GM12891 (cell line): ENCODE data around the gene LGI4.

Experiments
- DNase-seq: peaks from one replicate; pipeline ENCODE4 v3.0.0; 2011; ENCODE audit warnings: low spot score; ENCODE audit not compliant: insufficient read length
- FAIRE-seq: peaks from 2 replicates; lab custom pipeline; 2011; peaks lifted over from hg19 to GRCh38; lab: Jason Lieb, UNC
- PAX5 ChIP-seq: IDR thresholded peaks from 2 replicates; pipeline ENCODE4 v1.6.1; 2011; ENCODE audit warnings: low read length, moderate library complexity, mild to moderate bottlenecking; ENCODE audit not compliant: insufficient read depth, severe bottlenecking
- POLR2A ChIP-seq: IDR thresholded peaks from 2 replicates; pipeline ENCODE4 v1.6.1; 2011; ENCODE audit warnings: low read depth, low read length, control low read depth
- POLR2AphosphoS5 ChIP-seq: IDR thresholded peaks from 2 replicates; pipeline ENCODE4 v1.6.1; 2011; ENCODE audit warnings: low read depth, low read length, control low read depth
- POU2F2 ChIP-seq: IDR thresholded peaks from 2 replicates; pipeline ENCODE4 v1.6.1; 2011; ENCODE audit warnings: low read depth, mild to moderate bottlenecking, control low read depth, low read length, moderate library complexity
- SPI1 ChIP-seq: IDR thresholded peaks from 2 replicates; pipeline ENCODE4 v1.6.1; 2011; ENCODE audit warnings: low read depth, low read length, control low read depth
- TAF1 ChIP-seq: IDR thresholded peaks from 2 replicates; pipeline ENCODE4 v1.6.1; 2011; ENCODE audit warnings: low read depth, low read length, control low read depth

Gene LGI4

GRCh38 chr19:35169221-35169995 lies 34.5 kb upstream of the LGI4 start:
- FAIRE-seq (no peak), DNase-seq (no peak)
- TF ChIP-seq POU2F2 (no peak), SPI1 (no peak), POLR2AphosphoS5 (no peak), POLR2A (no peak), TAF1 (no peak), PAX5 (no peak)

GRCh38 chr19:35168196-35168595 lies 33.3 kb upstream of the LGI4 start:
- no peak for FAIRE-seq
- TF ChIP-seq POLR2AphosphoS5 = no peak
- no peak for TF ChIP-seq PAX5
- no peak for TF ChIP-seq POLR2A
- no peak for TF ChIP-seq SPI1
- TF ChIP-seq TAF1 = no peak
- no peak for TF ChIP-seq POU2F2
- DNase-seq = no peak

GRCh38 chr19:35167251-35168119 lies 32.6 kb upstream of the LGI4 start:
- TF ChIP-seq POLR2A = no peak
- no peak for TF ChIP-seq POLR2AphosphoS5
- no peak for TF ChIP-seq POU2F2
- TF ChIP-seq TAF1 = no peak
- no peak for TF ChIP-seq SPI1
- no peak for TF ChIP-seq PAX5
- peak; percentile 31 for FAIRE-seq
- no peak for DNase-seq

- no peak for TF ChIP-seq POLR2AphosphoS5
- no peak for TF ChIP-seq TAF1
- TF ChIP-seq SPI1 = no peak
- no peak for TF ChIP-seq POU2F2
- TF ChIP-seq POLR2A = no peak
- TF ChIP-seq PAX5 = no peak
- DNase-seq (no peak), FAIRE-seq (peak; percentile 54)
Observed at GRCh38 chr19:35166100-35167063, 31.5 kb upstream of the LGI4 start.

- DNase-seq (no peak), FAIRE-seq (no peak)
- TF ChIP-seq TAF1 (no peak), SPI1 (no peak), POLR2A (no peak), POU2F2 (no peak), POLR2AphosphoS5 (no peak), PAX5 (no peak)
Observed at GRCh38 chr19:35165200-35166058, 30.6 kb upstream of the LGI4 start.

DNA sequence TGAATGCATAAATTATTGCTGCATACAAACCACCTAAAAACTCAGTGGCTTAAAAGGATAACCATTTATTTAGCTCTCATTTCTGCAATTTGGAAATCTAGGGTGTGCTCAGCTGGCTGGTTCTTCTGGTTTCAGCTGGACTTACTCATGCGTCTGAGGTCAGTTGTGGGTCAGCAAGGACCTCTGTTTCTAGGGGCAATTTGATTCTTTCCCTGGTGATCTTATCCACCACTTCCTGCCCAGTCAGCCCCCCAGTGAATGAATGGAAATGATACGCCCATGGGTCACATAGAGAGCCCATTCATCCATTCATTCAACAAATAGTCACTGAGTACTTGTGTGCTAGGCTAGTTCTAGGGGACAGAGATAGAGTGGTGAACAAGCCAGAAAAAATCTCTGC lies 29.6 kb upstream of the LGI4 start:
- FAIRE-seq = no peak
- no peak for DNase-seq
- no peak for TF ChIP-seq PAX5
- TF ChIP-seq TAF1 = no peak
- TF ChIP-seq SPI1 = no peak
- TF ChIP-seq POLR2A = no peak

DNA sequence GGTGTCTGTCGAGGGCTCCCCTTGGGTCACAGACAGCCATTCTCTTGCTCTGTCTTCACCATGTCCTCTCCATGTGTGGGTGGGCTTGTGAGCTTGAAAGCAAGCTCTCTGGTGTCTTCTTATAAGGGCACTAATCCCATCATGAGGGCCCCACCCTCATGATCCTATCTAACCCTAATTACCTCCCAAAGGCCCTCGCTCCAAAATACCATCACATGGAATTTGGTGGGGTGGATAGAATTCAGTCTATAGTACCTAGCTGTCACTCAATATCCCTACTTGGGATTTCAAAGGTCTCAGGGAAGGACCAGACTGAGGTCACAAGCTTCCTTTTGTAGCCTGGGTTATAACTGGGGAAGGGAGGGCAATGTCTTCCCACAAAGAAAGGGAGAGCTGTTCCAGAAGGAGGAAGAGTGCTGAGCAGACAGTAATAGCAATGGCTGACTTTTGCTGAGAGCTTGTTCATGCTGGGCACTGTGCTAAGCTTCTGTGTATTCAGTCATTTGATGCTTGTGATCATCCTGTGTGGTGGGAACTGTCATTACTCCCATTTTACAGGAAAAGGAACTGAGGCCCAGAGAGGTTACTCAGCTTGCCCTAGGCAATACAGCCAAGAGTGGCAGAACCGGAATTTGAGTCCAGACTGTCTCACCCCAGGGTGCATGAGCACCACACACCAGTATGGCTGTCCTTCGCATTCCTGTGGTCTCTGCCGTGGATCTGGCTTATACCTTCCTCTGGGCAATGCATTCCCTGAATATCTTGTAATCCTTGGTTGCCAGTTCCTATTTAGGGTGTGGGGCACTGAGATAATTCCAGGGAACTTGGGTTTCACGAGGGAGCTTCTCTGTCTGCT lies 27.8 kb upstream of the LGI4 start:
- DNase-seq (no peak), FAIRE-seq (no peak)
- TF ChIP-seq POU2F2 = no peak
- no peak for TF ChIP-seq POLR2AphosphoS5
- no peak for TF ChIP-seq SPI1
- TF ChIP-seq POLR2A = no peak
- TF ChIP-seq TAF1 = no peak
- no peak for TF ChIP-seq PAX5
